ENCODE measurements around the gene SSRP1.

Gene SSRP1

DNA sequence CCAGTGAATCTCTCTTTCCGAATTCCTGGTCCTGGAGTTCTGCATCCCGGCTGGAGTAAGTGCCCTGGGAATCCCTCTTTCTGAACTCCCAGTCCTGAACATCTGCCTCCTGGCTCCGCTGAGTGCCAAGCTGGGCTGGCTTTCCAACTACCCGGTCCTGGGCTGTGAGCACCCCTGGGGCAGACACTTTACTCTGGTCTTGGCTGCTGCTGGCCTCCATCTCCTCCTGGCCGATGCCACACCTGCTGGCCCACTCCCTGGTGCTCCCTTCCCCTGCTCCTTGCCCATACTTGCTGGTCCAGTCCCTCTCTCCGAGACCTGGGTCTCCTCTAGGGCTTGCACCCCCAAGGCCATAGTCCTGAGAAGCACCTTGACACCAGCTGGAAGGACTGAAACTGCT is 25.6 kb downstream of the SSRP1 start:
- TF ChIP-seq GATA3 (IDR thresholded peaks at IDR 0.05; ENCODE audit: low read depth, low read length) (no peak), GATA2 (IDR thresholded peaks at IDR 0.05; ENCODE audit: low read depth, low read length) (no peak)

DNA sequence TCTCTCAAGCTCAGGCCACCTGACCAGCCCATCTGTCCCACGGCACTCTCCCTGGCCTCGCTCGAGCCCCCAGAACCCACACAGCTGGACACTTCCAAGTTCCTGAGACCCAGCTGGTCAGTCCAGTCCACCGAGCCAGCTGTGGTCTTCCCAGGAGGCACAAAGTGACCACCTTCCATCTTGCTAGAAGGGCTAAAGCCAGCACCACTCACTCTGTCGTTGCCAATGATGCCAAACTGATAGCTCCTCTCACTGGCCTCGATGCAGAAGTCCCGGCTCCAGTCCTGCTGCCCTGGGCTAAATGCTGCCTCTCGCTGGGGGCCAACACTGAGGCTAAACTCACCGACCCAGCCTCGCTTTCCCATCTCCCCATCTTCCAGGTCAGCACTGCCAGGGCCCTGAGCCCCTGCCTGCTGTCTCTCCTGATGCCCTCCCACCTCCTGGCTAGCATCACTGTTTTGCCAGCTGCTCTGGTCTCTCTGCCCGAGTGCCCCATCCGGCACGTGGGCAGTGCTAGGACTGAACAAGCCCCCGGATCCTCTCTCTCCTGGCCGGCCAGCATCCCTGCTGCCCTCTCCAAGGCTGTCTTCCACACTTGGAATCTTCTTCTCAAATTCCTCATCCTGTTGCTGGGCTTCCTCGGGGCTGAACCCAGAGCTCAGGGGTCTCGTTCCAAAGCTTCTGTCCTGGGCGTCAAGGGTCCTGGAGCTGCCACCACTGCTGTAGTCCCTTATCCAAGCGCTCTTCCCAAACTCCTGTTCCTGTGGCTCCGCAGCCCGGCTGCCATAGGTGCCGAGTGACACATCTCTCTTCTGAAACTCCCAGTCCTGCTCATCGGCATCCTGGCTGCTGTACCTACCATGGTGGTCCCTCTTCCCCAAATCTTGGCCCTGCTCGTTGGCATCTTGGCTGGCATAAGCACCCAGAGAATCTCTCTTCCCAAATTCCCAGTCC is 26.3 kb downstream of the SSRP1 start:
- TF ChIP-seq GATA2 (IDR thresholded peaks at IDR 0.05; ENCODE audit: low read depth, low read length) (no peak), GATA3 (IDR thresholded peaks at IDR 0.05; ENCODE audit: low read depth, low read length) (no peak)

DNA sequence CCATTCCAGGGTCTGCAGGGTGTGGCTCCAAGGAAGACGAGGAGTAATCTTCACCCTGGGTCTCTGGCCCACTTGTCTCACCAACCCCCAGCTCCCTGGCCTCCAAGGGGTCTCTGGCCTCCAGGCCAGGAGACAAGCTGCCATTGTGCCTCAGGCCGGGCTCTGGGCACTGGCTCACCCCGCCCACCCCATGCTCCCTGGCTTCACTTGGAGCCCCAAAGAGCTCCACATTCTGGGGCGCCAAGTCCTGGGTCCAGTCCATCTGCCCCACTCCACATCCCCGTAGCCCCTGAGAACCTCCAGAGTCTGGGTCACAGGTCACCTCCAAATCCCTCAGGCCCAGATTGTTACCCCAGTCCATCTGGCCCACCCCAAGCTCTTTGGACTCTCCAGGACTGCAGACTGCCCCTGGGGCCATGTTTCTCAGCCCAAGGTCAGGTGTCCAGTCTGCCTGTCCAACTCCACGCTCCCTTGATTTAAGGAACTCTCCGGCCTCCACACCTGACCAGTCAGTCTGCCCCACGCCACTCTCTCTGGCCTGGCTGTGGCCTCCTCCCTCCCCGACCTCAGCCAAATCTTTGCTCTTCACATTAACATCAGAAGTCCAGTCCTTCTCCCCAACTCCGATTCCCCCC is 27.1 kb downstream of the SSRP1 start:
- TF ChIP-seq GATA3 (IDR thresholded peaks at IDR 0.05; ENCODE audit: low read depth, low read length) (no peak), GATA2 (IDR thresholded peaks at IDR 0.05; ENCODE audit: low read depth, low read length) (no peak)

DNA sequence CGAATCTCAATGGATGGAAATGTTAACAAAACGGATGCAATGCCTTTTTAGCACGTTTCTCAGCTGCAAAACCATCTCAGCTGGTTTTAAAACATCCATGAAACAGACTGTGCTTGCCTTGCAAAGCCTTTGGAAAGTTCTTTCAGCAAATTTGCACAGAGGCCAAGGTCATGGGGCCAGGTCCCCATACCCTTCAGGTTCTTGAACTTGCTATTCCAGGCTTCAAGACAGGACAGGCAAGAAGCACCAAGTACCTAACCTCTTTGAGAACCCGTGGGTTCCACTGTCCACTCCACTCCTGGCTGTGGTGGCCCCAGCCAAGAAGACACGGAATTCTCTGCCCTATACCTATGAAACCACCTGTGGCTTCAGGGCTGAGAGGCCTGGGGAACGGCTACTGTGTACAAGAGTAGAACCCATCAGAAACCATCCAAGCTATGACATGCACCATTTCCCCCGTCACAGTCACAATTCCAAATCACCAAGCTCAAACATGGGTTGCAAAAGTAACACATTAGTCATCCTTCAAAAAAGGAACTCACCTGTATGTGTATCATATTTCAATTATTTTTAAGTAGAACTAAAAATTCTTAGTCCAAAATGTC is 27.9 kb downstream of the SSRP1 start:
- no peak for TF ChIP-seq GATA3 (IDR thresholded peaks at IDR 0.05; ENCODE audit: low read depth, low read length)
- no peak for TF ChIP-seq GATA2 (IDR thresholded peaks at IDR 0.05; ENCODE audit: low read depth, low read length)

DNA sequence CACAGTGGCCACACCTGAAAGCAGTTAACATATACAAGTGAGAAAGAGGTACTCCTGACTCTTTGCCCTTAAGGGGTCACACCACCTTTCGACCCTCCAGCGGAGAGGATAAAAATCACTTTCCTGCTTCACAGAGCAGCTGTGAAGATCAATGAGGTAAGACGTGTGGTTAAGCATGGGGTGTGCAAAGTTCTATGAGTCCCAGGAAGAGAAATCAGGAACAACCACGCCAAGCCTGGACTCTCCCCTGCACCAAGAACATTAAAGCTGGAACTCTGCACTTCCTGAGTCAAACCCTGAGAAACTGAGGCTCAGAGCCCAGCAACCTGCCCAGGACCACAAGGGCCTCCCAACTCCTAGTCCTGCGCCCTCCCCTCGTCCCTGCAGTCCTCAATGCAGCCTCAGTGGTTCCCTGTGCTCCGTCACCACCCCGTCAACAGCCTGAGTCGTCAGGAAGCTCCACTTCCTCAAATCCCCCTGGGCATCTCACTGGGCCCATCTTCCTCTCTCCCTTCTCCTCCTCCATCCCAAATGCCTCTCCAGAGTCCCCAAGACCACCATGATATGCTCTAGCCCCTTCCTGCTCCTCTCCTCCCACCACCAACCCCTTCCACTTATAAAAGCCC is 28.6 kb downstream of the SSRP1 start:
- TF ChIP-seq GATA3 (IDR thresholded peaks at IDR 0.05; ENCODE audit: low read depth, low read length) (no peak), GATA2 (IDR thresholded peaks at IDR 0.05; ENCODE audit: low read depth, low read length) (no peak)

DNA sequence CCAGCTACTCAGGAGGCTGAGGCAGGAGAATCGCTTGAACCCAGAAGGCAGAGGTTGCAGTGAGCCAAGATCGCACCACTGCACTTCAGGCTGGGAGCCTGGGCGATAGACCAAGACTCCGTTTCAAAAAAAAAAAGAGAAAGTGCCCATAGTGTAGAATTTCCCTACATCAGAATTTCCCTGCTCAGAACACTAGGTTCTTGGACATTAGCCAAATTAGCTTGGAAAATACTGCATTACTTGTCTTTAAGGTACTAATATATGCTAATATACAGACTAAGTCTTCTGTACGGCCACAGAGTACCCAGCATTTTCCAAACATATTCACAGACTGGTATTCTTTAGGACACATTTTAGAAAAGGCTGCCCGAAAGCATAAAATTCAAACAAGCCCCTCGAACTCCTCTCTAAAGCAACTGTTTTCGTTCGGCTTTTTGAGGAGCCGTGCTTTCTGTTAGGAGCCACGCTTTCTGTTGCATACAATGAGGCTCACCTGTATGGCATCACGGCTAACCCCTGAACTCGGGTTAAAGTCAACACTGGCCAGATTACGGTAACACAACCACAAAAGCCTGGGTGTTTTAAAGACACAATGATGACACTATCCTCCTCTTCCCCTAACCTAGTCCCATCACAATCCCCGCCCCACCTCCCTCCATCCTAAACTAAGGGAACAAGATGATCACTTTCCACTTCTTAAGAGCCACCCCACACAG is 29.4 kb downstream of the SSRP1 start:
- TF ChIP-seq GATA2 (IDR thresholded peaks at IDR 0.05; ENCODE audit: low read depth, low read length) (no peak), GATA3 (IDR thresholded peaks at IDR 0.05; ENCODE audit: low read depth, low read length) (no peak)

DNA sequence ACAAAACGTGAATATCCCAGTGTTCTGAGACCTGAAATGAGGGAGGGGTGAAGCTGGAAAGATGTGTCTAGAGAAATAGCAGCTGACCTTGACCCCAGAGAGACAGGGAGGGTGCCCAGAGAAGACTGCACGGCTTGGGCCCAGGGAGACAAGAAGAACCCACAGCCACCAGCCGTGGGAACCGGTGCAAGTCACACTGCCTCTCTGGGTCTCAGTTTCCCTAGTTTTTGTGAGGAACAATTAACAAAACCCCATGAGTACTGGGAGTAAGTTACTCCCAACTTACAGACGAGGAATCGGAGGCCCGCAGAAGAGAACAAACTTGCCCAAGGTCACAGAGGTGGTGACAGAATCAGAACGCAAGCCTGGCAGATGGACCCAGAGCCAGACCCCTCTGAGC is 30.2 kb downstream of the SSRP1 start:
- no peak for TF ChIP-seq GATA2 (IDR thresholded peaks at IDR 0.05; ENCODE audit: low read depth, low read length)
- no peak for TF ChIP-seq GATA3 (IDR thresholded peaks at IDR 0.05; ENCODE audit: low read depth, low read length)

DNA sequence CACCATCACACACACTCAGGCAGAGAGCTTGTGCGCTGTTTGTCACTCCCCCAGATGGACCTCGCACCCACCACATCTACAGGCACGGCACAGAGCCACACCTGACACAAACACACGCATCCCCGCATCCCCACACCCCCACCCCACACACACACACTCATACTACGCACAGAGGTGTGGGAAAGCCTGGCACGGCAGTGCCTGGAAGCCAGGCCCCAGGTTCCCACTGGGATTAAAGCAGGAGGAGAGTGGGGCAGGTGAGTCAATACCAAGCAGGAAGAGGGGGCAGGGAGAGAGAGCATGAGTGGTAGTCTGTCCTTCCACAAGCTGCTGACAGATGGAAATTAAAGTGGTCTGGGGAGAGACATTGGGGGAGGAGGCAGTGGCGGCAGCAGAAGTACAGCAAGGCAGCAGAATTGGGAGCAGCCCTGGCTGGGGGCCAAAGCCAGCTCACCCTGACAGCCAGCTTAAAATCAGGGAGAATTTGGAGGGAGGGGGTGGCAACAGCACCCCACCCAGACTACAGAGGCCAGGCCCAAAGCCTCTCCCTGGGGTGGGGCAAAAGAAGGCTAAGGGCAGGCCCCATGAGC is 31.6 kb downstream of the SSRP1 start:
- no peak for TF ChIP-seq GATA3 (IDR thresholded peaks at IDR 0.05; ENCODE audit: low read depth, low read length)
- TF ChIP-seq GATA2 (IDR thresholded peaks at IDR 0.05; ENCODE audit: low read depth, low read length): no peak

DNA sequence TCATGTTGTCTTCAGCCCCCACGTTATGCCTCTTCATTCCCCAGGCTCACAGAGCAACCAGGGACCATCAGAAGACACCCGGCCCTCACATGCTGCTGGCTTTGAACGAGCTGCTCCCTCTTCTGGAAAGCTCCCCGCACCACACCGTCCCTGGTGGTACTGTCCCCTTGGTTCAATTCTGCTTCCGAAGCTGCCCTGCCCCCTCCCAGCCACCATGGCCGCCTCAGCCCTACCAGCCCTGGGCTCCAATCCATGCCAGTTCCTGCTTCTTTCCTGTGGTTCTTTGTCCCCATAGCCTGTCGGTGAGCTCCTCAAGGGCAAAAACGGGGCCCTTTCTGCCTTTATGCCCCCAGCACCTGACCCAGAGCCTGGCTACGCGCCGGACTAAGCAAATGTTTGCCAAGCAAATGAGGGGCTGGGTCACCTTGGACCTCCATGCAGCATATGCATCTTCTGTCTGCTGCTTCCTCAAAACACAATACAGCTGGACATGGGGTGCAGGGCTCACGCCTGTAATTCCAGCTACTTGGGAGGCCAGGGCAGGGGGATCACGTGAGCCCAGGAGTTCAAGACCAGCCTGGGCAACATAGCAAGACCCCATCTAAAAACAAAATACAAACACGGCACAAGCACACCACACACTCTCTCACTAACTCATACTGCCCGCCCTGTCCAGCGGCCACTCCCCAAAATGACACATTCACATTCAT is 32.3 kb downstream of the SSRP1 start:
- TF ChIP-seq GATA3 (IDR thresholded peaks at IDR 0.05; ENCODE audit: low read depth, low read length) (no peak), GATA2 (IDR thresholded peaks at IDR 0.05; ENCODE audit: low read depth, low read length) (no peak)

DNA sequence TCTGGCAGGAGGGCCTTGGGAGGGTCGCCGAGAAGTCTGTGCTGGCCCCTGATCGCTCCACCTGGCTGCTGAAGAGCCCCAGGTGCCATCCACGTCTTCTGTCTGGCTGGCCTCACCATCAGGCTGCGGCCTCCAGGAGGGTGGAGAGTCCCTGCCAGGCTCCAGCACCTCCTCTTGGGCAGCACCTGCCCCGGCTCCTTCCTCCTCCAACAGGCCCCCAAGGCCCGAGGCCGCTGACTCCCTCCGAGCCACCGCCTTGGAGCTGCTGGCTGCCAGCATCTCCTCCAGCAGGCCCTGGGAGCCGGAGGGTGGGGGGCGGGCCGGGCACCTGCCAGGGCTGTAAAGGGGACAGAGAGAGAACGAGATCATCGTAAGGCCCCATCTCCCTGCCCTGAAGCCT is 33.2 kb downstream of the SSRP1 start:
- TF ChIP-seq GATA2 (IDR thresholded peaks at IDR 0.05; ENCODE audit: low read depth, low read length): no peak
- TF ChIP-seq GATA3 (IDR thresholded peaks at IDR 0.05; ENCODE audit: low read depth, low read length): no peak

DNA sequence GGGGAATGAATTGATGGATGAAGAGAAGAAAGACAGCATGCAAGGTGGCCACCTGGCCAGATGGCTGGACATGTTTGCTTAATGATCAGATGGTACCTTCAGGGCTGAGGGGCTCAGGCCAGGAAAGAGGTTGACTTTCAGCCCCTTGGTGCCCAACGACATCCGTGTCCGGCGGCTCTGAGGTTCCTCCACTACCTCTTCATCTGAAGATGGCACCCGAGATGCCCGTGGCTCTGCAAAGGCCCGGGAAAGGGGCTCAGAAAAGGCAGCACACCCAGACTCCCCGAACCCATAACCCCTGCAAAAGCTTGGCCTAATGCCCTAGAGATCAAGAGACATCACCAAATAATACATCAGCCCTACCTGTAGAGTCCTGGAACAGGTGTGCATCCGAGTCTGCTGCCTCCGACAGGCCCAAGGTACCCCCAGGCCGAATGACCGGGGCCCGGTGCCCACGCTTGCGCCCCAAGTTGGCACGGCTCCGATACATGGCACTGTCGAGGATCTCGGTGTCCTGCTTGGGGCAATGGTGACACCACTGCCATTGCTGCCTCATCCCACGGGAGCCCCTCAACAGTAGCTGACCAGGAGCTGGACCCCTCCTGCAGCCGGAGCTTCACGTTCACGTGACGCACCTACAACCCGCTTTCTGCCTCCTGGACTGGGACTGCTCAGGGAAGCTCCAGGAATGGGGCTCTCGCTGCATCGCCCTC is 33.8 kb downstream of the SSRP1 start:
- TF ChIP-seq GATA2 (IDR thresholded peaks at IDR 0.05; ENCODE audit: low read depth, low read length) (no peak), GATA3 (IDR thresholded peaks at IDR 0.05; ENCODE audit: low read depth, low read length) (no peak)

DNA sequence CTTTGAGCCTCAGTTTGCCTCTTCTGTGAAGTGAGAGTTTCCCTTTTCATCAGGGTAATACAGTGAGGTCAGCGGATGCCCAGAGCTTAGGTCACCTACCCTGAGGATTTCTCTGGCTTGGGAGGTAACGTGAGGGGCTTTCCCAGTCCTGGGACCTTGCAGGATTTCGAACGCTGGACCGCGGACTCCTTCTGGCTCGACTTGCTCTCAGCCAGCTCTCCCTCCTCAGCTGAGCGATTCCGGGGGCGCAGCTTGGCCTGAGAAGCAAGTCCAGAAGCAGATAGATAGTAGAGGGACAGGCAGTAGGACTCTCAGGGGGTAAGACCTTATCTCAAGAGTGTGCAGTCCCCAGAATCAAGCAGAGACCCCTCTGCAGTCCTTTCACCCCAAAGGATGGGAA is 34.9 kb downstream of the SSRP1 start:
- TF ChIP-seq GATA3 (IDR thresholded peaks at IDR 0.05; ENCODE audit: low read depth, low read length): no peak
- no peak for TF ChIP-seq GATA2 (IDR thresholded peaks at IDR 0.05; ENCODE audit: low read depth, low read length)
